Adrenal gland (tissue), 5 donors: ENCODE data around the gene SPATA16.

Experiments
- POLR2A ChIP-seq, 2 donors: fragments of 450-650 bp; IDR thresholded peaks; one replicate each; pipeline ENCODE4 v1.6.1; 2017; ENCODE audit warnings: antibody characterized with exemption in 2 of 2, mild to moderate bottlenecking in 2 of 2, moderate library complexity in 1 of 2
- TF ChIP-seq, protein P1 (sequence below), 6 experiments: fragments of 450-650 bp in 4 of 6; fragments of 200-600 bp in 2 of 6; sonication (generic) in 1 of 6; IDR thresholded peaks; 1 replicate in 5 of 6; 2 replicates in 1 of 6; pipeline versions ENCODE4 v1.5.1 to v1.8.0; 2016 to 2021; ENCODE audit warnings: antibody characterized with exemption in 6 of 6, mild to moderate bottlenecking in 2 of 6, moderate library complexity in 1 of 6
- donor health status: DM: no; HTN: no; CAD: no.

DNA sequence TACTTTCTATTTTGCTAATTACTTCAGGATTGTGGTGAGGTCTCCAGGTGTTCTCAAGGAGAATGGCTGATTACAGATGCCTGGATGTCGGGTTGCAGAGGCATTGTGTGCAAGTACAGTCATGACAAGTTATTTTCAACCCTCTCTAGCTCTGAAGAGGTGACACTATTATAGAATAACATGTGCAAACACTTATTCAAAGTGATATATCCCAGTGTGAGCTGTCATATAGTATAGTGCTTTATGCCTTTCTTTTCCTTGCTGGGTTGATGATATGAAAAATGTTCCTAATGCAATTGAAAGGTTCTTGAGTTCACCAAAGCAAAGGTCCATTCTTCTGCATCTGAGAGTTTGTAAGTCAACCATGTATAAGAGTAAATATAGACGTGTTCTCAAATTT, 167.2 kb downstream of the SPATA16 start:
- TF ChIP-seq, protein P1, sequence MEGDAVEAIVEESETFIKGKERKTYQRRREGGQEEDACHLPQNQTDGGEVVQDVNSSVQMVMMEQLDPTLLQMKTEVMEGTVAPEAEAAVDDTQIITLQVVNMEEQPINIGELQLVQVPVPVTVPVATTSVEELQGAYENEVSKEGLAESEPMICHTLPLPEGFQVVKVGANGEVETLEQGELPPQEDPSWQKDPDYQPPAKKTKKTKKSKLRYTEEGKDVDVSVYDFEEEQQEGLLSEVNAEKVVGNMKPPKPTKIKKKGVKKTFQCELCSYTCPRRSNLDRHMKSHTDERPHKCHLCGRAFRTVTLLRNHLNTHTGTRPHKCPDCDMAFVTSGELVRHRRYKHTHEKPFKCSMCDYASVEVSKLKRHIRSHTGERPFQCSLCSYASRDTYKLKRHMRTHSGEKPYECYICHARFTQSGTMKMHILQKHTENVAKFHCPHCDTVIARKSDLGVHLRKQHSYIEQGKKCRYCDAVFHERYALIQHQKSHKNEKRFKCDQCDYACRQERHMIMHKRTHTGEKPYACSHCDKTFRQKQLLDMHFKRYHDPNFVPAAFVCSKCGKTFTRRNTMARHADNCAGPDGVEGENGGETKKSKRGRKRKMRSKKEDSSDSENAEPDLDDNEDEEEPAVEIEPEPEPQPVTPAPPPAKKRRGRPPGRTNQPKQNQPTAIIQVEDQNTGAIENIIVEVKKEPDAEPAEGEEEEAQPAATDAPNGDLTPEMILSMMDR (IDR thresholded peaks at IDR 0.05) = no peak
- TF ChIP-seq POLR2A (IDR thresholded peaks at IDR 0.05) = no peak
